Stimulated activated CD8-positive, alpha-beta memory T cell treated with anti-CD3 and anti-CD28 coated beads, Interleukin-7, amount 100 ng/mL, for 48 hours (primary cell): Measurements from ENCODE around the gene CKS1B.

Source experiments
- DNase-seq, 2 donors: peaks; one replicate each; pipeline ENCODE4 v3.0.0-alpha.2; 2020; ENCODE audit warnings: low read depth in 1 of 2; ENCODE audit errors: extremely low read depth in 1 of 2

CKS1B gene

DNA sequence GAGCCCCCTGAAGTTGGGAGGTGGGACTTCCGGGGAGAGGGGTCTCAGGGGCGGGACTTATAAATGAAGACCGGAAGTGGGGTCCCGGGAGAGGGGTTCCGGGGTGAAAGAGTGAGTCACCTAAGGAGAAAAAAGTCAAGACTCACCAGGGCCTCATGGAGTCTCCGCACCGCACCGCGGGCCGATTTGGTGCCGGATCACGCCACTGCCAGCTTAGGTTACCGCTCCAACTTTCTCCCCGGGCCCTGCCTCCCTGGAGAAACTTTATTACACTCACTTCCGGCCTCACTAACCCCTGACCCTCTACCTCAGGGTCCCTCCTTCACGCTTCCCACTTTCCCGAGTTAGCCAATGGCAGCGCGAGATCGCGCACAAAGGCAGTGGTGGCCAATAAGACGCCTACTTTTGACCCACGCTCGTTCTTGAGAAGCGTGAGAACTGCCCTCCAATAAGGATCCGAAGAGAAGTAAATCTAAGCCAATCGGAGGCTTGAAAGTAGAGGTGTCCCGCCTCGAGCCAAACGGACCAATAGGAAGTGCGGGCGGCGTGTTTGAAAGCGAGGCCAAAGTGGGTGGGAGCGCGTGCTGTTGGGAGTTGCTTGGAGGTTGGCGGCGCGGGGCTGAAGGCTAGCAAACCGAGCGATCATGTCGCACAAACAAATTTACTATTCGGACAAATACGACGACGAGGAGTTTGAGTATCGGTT lies at the start of gene CKS1B:
TSS of gene CKS1B (plus strand) at position 580 of the 706 bp plus-strand sequence. CDS start at position 645, 65 bp downstream.
- DNase-seq = peak; percentile 88 to 93

DNA sequence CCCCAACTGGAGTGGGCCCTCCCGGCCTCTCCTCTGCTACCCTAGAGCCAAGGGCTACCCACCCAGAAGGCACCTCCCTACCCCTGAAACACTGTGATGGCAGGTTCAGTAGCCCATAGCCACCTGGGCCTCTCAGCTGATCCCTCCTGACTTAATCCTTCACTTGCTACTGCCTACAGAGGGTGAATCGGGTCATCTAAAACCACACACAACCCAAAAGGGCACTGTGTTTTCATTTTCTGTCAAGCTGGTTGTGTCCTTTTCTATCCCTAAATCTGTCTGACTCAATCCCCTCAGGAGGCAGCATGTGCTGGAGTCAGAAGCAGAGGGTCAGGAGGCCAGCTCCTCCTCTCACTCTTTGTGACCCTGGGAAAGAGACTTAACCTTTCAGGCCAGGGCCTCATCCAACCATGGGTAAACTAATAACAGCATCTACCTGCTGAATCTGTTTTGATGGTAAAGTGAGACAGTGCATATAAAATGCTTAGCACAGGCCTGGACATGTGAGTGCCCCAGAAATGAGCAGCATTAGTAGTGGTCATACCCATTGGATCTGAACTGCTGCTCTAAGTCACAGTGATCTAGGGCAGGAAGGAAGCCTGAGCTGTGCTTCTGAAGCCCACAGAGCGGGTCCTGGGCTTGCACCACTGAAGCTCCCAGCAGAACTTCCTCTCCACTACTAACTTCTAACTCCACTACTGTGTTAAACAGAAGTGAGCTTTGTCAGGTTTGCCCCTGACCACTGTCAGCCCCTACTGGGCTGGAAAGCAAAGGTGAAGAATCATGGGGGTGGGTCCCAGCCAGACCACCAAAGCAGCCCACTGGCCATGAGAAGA lies 48.9 kb upstream of the CKS1B start:
- DNase-seq = no peak

DNA sequence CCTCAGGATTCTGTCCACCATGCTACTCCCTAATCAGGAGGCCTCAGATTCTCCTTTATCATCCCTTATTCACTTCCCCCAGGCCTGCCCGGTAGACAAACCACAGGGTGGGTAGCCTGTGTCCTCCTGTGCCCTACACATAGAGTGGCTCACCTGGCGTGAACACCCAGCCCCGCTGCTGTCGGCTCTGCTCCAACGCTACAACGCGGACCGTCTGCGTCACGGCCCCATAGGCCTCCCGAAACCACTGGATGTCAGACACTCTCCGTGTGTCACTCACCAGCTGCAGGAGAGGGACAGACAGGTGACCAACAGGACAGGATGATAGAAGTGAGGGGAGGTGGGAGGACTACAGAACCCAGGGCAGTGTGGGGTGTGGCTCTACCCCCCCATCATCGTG lies 48.3 kb upstream of the CKS1B start:
- no peak for DNase-seq

DNA sequence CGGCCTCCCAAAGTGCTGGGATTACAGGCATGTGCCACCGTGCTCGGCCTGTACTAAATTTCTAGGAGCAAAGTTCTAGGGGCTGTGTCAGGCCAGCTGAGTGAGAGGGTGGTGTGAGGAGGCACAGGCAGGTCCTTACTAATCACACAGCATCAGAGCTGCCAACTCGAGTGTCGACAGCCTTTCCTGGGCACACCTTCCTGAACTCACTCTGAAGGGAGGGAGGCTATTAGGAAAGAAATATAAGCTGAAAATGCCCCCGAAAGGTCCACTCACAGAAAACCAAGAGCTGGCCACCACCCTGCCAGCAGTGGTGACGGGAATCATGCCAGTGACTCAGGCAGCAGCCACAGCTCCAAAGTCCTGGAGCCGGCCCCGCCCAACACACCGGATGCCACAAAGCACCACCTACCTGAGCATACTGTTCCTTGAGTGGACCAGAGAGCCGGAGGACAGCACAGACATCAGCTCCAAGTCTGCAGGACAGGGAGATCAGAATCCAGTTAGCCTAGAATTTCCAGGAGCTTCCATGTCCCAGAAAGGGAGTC lies 42.5 kb upstream of the CKS1B start:
- DNase-seq = no peak

DNA sequence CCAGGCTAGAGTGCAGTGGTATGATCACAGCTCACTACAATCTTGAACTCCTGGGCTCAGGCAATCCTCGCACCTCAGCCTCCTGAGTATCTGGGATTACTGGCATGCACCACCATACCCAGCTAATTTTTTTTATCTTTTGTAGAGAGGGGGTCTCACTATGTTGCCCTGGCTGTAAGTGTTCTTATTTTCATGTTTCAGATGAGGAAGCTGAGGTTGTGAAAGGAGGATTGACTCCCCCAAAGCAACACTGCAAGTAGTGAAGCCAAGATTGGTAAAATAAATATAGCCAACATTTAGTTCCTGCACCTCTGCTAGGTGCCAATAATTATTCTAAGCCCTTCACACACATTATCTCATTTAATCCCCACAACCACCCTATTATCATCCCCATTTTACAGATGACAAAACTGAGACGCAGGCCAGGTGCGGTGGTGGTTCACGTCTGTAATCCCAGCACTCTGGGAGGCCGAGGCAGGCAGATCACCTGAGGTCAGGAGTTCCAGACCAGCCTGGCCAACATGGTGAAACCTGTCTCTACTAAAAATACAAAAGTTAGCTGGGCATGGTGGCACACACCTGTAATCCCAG lies 40.0 kb upstream of the CKS1B start:
- no peak for DNase-seq

DNA sequence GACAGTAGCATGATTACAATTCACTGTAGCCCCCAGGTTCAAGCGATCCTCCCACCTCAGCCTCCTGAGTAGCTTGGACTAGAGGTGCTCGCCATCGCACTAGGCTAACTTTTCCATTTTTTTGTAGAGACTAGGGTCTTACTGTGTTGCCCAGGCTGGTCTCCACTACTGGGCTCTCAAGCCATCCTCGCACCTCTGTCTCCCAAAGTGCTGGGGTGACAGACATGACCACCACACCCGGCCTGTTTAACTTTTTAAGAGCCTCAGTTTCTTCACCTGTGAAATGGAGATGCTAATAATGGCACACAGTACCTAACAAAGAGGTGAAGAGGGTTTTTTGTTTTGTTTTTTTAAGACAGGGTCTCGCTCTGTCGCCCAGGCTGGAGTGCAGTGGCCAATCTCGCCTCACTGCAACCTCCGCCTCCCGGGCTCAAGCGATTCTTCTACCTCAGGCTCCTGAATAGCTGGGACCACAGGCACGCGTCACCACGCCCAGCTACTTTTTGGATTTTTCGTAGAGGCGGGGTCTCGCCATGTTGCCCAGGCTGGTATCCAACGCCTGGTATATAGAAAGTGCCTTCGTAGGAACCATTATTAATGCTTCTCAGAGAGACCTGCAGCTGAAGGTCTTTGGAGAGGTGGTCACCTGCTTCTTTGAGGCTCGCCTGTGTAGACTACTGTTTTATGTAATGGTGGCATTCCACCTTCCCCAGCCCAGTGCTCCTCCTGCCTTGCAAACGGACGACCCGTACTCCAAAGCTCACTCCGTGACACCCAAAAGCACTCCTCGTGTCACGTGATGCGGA lies 38.5 kb upstream of the CKS1B start:
- DNase-seq = no peak

DNA sequence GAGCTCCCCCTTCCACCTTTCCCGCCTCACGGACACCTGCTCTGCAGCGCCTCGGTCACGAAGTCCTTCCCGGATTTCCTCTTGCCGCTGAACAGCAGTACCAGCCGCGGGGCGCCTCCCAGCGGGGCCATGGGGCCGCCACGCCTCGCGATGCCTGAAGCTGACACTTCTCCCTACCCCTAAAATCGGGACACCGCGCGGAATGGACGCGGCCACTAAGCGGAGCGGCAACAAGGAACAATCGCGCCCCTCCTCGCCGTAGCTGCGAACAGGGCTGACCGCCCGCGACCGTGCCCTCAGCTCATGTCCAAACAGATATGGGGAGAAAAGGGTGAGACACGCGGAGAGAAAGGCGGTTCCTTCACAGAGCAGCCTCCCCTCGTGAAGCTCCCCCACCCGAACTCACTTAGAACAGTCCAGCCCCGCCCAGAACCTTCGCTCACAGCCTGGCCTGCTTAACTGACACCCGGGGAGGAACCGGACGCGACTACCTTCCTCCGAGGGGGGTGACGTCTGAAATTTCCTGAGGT lies 37.9 kb upstream of the CKS1B start, which contains the start of gene PMVK:
TSS of gene PMVK (minus strand) at position 165 of the 530 bp plus-strand sequence. CDS start at position 131, 34 bp downstream.
- peak; percentile 82 to 91 for DNase-seq

DNA sequence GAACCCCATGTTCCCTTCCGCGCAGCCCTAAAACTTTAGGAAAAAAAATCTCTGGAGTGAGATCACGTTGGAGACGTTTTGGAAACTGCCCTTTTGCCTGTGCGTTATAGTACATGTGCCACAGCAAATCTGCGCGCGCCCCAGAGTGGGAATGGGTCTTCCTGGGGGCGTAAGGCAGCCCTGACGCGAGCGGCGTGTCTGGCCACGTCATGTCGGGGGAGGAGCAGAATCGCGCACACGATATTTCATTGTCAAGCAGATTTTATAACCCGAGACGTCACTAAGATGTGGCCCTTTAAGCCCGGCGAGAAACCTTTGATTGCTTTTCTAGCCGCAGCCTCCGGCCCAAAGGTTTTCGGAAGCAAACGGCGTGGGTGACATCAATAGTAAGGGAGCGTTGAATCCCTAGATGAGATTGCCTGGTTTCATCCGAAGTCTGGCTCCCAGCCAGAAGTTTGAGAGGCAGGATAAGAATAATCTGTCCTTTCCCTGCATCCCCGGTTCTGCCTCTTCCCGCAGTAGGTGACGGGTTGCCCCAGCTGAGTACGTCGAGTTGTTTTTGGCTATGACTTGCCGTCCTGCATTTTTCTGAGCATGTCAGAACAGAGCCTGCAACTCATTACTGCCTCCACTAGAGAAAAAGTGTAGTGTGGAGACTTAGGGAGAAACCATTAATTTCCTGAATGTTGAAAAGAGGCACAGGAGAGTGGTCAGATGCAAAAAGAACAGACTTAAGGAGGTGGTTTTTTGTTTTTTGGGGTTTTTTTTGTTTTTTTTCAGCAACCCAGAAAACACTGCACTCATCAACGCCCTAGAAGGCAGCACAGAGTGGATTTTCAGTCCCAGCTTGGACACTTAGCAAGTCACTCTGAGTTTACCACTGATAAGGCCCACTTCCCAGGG lies 37.1 kb upstream of the CKS1B start:
- DNase-seq = peak; percentile 73 to 80

DNA sequence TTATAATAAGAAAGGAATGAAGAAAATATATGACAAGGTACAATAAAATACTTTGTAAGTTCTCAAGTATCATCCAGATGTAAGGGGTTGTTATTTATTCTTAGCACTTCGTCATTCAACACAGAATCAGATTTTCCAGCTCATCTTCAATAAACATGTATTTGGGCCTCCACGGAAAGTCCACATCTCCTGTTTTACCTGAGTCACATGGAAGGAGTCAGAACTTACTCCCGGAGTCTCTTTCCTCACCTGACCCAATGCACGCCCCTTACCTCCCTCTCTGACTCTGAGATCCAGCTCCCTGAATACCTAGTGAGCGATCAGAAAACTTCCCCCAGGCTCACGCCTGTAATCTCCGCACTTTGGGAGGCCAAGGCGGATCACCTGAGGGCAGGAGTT lies 36.5 kb upstream of the CKS1B start:
- DNase-seq = no peak

DNA sequence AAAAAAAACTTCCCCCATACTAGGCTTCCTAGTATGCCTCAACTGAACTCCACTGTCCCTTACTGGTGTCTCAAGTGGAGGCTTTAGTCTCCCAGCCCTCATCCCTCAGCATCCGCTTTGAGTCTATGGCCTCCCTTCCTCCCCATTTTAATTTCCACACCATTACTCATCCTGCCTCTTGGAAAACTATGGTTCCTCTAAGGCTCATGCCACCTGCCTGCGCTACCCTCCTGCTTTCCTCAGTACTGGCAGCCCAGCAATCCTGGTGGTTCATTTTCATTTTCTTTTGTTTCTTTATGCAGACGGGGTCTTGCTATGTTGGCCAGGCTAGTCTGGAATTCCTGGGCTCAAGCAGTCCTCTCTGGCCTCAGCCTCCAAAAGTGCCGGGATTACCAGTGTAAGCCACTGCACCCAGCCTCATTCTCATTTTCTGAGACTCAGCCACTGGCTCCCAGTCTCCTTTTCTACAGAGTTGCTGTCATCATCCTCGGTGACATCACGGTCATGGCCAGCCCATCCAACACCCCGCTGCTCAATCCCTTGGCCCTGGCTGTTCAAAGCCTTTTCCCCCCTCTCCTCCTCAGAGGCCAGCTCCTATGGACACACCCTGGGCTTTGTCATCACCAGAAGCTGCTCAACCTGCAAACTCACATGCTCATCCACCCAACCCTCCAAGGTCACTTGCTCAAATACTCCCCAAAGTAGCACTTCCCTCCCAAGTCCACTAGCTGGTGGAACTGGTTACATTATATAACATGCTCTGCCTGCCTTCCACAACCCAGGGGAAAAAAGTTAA lies 35.7 kb upstream of the CKS1B start:
- no peak for DNase-seq

DNA sequence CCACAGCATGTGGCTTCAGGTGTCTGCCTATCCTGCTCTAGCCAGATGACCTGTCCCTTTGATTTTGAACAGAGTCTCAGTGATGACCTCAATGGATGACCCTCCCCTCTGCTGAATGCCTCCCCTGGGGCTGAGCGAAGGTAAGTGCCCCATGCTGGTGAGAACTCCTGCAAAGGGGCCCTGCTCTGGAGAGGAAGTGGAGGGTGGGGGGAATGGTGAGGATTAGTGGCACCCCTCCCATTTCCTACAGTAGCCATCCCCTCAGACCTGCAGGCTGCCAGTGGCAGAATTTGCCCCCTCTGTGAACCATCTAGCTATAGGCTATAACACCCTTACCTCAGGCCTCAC lies 34.3 kb upstream of the CKS1B start:
- DNase-seq = no peak

DNA sequence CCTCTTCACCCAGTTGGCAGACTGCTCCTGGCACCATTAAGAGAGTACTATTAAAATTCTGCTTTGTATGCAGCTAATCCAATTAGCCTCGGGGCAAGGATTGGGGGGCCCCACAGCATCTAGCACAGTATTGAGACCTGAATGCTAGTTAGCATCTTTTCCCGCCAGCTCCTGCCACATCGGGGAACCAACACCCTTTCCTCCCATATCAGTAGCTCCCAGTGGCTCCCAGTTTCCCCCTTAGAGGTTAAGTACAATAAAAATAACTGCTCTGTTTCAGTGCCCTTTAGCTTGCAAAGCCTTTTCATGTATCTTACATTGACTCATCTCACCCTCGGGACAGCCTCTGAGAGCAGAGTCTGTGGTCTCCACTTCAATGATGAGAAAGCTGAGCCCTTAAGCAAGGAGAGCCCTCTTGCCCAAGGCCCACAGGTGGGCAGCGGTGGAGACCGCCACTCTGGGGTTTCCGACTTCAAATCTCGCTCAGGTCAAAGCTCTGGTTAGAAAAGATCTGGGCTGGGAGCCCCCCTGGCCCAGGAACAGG lies 33.8 kb upstream of the CKS1B start:
- no peak for DNase-seq

DNA sequence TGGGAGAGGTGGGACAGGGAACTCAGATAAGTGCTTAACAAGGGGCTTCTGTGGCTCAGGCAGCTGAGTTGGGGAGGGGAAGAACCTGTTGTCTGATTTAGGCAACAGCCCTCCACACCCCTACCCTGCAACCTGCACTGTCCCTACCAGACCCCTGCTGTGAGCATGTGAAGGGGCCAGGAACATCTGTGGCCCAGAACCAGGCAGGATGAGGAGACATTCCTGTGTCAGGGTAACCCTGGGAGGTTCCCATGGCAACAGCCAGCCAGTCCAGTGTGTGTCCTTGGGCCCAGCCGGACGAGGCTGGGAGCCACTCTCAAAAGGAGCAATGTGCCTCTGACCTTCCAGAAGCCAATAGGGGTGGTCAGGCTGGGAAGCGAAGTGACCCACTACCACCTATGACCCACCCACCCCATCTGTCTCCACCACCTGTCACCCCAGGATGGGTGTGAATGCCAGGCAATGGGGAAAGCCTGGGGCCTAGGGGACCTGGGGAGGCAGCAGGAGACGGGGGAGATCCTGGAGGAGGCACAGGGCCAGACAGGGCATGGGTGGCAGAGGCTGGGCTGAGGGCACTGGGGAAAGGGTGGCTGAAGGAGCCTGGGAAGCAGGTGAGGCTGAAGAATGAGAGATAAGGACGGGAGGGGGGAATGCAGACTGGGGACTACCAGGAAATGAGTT lies 33.0 kb upstream of the CKS1B start:
- DNase-seq = no peak

DNA sequence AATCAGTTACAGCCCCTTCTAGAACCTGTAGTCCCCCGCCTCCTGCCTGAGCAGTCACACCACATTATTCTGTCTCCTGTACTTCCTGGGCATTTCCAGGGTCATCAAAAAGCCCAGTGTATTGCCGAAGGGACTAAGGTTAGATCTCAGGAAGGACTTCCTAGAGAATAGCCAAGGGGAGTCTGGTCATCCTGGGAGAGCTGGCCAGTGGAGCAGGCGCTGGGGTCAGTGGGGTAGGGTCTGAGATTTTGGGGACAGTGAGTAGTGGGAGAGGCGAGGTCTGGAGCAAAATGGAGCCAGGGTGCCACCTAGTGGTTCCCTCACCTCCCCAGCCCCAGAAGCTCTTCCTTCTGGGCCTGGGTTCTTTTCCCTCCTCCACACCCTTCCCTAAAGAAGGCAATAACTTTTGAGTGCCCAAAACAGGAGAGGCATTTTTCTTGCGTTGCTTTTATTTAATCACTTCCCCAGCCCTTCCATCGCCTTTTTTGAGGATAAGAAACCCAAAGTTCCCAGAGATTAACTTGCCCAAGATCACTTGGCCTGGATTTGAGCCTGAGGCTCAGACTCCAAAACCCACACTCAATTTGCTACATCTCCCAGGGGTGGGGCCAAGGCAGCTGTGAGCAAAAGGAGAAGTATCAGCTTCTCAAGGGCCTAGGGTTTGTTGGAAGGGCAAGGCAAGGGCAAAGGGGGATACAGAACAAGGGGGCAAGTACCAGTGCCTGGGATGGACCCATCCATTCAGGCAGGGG lies 30.7 kb upstream of the CKS1B start:
- no peak for DNase-seq

DNA sequence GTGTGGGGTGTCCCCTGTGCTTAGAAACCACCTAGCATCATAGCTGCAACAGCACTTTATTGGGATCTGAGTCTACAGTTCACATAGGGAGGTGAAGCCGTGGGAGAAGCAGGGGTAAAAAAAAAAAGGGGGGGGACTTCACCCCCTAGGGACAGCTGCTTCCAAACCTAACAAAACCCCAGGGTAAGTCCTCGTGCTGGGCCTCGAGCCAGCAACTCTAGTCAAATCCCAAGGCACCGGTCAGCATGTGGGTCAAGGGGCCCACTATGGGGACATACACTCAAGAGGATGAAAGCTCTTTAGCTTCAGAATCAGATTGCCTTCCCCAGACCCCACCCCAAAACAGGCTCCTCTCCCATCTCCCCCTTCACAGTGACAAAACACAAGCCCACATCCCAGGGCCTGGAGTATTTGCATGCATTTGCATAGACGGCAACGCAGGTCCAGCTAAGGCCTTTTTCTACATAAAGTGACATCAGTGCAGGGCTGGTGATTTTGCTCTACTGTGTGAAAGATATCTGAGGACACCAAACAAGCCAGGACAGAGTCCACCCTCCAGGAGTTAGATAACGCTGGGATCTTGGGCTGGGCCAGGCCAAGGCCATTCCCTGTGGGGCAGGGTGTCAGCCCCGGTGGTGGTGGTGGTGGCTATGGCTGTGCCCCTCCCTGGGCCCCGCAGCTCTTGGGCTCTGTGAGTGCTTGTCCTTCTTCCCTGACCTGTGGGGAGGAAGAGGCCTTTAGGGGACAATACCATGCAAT lies 29.9 kb upstream of the CKS1B start:
- DNase-seq = no peak

DNA sequence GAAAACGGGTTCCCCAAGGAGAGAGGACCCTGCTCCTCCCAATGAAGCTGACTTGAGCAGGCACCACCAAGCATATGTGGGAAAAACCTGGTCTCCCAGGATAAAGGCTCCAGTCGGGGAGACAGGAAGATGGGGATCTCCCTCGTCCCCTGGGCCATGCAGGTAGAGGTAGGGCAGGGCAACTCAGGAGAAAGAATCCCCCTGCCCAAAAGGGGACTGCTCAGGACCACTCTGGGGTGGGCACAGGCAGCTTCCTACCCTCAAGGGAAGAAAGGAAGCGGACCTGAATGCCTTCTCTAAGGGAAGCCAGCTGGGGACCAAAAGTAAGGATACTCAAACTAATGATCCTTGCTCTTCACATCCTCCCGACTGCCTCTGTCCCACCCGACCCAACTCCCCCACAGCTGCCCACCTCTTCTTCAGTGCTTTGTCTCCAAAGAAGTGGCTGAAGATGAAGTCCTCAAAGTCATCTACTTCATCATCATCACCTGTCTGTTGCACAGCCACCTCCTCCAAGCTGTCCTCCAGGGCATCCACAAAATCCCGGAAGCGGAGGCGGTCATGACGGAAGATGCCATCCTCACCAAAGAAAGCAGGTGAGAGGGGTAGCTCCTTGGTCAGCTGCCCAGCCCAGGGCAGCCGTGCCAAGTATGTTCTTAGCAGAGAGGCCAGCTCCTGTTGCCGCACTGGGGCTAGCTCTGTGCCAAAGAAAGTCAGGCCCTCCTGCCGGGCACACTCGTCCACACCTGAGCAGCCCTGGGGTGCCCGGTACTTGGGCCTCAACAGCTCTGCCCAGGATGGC lies 29.1 kb upstream of the CKS1B start:
- DNase-seq = no peak
